Kasumi-1 (cell line): ENCODE data around the gene OR11G2.
A peak's percentile ranks its signal among the peaks of the same experiment; 100 is the strongest.
"Not testable (repeated sequence)": the region's sequence is repeated elsewhere in the genome, so short reads cannot be mapped to it uniquely, and the experiment has no call there.

Experiments
- DNase-seq, 2 experiments: peaks; one replicate each; lab custom pipeline; 2025; lab: John Stamatoyannopoulos, UW

Gene OR11G2

DNA sequence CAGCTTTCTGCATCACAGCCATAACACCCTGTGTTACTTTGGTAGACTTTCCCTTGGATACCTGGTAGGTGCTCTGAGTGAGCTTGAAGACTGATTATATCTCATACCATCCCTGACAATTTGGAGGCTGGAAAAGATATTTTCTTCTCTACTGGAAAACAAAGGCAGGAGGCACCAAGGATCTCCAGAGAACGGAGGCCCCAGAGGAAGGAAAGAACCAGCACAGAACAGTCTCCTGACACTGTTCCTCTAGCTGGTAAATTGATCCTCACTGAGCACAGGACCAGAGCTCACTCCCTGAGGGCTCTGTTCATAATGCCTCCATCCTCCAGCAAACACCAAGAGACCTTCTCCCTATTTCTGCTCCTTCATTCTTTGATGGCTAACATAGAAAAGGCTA lies at the start of gene OR11G2:
TSS of gene OR11G2 (plus strand) at position 301 of the 400 bp plus-strand sequence. CDS start 6,542 bp downstream, outside the sequence.
- no peak for DNase-seq

DNA sequence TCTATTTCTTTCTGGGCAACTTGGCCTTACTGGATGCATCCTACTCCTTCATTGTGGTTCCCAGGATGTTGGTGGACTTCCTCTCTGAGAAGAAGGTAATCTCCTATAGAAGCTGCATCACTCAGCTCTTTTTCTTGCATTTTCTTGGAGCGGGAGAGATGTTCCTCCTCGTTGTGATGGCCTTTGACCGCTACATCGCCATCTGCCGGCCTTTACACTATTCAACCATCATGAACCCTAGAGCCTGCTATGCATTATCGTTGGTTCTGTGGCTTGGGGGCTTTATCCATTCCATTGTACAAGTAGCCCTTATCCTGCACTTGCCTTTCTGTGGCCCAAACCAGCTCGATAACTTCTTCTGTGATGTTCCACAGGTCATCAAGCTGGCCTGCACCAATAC lies 46.8 kb upstream of the OR11G2 start:
- DNase-seq: no peak

DNA sequence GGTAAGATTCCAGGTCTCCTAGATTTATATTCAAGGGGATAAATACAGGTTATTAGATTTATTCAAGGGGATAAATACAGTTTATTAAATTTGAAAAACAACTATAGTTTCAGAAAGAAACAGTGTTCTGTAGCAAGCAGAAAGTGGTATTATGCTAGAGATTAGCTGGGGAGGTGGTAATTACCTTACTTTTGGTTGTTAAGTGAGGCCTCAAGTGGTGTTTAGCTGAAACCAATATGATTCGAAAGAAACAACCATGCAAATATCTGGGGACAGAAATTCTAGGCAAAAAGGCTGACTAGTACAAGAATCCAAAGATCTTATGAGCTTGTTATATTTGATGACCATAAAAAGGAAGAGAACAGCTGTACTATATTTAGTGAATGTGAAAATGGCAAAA lies 45.9 kb upstream of the OR11G2 start:
- DNase-seq: no peak

GRCh38 chr14:20164462-20164861 lies 26.2 kb upstream of the OR11G2 start:
- DNase-seq: no peak

DNA sequence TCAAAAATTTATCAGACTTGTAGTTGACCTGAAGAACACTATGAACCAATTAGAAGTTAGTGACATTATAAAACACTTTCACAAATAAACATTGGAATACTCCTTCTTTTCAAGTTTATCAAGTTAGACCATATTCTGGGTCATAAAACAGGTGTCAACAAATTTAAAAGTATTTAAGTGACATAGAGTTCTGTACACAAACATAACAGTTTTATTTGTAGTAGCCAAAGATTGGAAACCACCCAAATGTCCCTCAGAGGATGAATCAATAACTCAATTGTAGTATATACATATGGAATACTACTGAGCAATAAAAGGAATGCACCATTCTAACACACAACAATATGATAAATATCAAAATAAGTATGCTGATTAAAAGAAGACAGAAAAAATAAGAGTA lies 23.6 kb upstream of the OR11G2 start:
- DNase-seq: no peak

DNA sequence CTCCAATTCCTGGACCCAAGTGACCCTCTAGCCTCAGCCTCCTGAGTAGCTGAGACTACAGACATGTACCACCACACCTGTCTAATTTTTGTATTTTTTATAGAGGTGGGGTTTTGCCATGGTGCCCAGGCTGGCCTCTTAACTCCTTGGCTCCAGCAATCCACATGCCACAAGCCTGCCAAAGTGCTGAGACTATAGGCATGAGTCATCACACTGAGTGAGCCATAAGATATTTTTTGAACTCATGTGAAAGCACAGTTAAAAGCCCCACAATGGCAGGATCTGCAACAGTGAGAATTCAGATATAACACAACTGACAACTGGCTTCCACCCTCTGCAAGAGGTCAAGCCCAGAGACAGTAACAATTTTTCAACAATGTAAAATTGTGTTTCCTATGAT lies 20.8 kb upstream of the OR11G2 start:
- DNase-seq: not testable (repeated sequence)

- not testable (repeated sequence) for DNase-seq
Measured at GRCh38 chr14:20174205-20174604, 16.5 kb upstream of the OR11G2 start.

GRCh38 chr14:20176330-20176729 lies 14.4 kb upstream of the OR11G2 start:
- no peak for DNase-seq

- DNase-seq: no peak
Measured at GRCh38 chr14:20177433-20177974, 13.2 kb upstream of the OR11G2 start.

GRCh38 chr14:20179218-20179617 lies 11.5 kb upstream of the OR11G2 start:
- DNase-seq: peak; percentile 38 to 66

DNA sequence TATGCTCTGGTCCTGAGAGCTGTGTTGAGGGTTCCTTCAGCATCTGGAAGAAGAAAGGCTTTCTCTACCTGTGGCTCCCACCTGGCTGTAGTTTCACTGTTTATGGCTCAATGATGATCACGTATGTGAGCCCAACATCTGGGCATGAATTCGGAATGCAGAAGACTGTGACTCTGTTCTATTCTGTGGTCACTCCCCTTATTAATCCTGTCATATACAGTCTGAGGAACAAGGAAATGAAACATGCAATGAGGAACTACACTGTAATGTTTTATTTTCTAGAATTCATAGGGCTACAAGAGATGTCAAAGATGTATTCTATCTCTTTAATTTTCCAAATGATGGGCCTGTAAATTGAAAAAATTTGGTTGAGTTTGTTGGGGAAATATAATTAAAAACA lies 10.8 kb upstream of the OR11G2 start:
- DNase-seq: no peak

GRCh38 chr14:20180486-20180885 lies 10.2 kb upstream of the OR11G2 start:
- DNase-seq: no peak

GRCh38 chr14:20184181-20184580 lies 6.5 kb upstream of the OR11G2 start:
- no peak for DNase-seq

DNA sequence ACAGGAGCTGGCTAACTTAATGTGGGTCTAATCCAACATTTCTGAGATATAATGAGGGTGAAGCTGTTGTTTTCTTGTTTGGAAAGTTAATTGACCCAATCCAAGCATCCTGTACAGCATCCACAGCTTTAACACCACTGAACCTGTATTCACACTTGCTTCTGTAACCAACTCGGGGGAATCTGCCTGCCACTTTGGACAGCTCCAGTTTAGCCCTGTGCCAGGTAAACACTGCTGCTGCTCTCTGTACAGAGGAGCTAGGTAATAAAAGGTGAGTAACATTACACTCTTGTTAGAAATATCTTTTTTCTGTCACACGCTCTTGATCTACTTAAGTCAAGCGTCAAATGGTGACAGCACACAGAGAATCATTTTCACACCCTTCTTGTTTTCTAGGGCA lies 700 bp downstream of the OR11G2 start:
- DNase-seq: no peak

DNA sequence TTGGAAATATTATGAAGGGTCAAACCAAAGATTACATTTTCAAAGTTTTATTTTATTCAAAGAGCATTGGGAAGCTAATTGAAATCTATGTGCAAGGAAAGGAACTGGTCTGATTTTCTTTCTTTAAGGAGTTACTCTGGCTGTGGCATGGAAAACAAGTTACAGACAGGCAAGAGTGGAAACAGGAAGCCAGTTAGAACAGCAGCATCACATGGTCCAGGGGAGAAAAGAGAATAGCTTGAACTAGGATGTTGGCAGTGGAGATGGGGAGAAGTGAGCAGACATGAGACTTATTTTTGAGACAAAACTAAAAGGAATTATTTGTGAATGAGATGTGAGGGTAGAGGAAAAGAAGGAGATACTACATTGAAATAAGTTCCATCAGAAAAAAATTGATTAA lies 3.4 kb downstream of the OR11G2 start:
- DNase-seq: no peak

DNA sequence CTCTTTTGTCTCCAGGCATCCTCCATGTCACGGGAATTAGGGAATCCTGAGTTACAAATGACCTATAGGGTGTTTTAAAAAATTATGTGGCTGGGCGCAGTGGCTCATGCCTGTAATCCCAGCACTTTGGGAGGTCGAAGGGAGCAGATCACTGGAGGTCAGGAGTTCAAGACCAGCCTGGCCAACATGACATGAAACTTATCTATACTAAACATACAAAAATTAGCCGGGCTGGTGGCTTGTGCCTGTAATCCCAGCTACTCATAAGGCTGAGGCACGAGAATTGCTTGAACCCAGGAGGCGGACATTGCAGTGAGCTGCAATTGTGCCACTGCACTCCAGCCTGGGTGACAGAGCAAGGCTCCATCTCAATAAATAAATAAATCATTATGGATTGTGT lies 4.5 kb downstream of the OR11G2 start:
- DNase-seq: not testable (repeated sequence)

GRCh38 chr14:20195911-20196310 lies 5.2 kb downstream of the OR11G2 start:
- DNase-seq: peak in 1 of 2 experiments; percentile 23

DNA sequence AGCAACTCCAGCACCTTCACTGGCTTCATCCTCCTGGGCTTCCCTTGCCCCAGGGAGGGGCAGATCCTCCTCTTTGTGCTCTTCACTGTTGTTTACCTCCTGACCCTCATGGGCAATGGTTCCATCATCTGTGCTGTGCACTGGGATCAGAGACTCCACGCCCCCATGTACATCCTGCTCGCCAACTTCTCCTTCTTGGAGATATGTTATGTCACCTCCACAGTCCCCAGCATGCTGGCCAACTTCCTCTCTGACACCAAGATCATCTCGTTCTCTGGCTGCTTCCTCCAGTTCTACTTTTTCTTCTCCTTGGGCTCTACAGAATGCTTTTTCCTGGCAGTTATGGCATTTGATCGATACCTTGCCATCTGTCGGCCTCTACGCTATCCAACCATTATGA lies 6.8 kb downstream of the OR11G2 start:
- peak; percentile 16 to 29 for DNase-seq

DNA sequence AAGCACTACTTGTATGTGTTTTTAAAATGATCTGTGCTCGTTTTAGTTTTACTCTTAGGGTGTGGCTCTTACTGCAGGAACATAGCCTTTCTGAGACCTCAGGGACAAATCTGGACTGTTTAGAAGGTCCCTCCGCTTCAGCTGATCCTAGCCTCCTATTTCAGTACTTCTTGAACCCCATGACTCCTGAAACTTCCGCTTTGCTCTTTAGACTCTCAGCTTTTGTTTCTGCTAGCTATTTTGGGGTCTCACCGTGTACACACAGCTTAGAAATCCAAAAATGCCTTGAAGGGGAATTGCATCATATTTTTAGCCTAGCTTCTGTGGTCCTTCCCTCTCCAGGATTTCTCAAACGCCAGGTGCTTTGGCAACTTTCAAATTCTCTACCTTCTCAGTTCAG lies 8.3 kb downstream of the OR11G2 start:
- no peak for DNase-seq

DNA sequence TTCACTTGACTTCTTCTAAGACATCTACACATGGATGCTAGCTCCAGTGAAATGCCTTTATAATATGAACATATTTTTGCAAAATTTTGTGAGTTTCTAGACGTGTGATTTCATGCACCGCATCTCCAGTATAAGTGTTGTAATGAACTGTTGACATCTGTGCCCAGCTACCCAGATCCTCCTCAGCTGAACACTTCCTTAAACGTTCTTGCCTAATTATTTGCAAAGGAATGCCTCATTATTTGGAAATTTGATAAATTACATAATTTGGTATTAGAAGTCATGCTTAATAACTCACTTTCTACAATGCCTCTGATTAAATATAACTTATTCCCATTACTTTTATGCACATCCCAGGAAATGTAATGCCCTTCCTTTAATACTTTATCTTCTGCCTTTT lies 14.0 kb downstream of the OR11G2 start:
- no peak for DNase-seq

- DNase-seq: no peak
Measured at GRCh38 chr14:20209595-20209994, 18.9 kb downstream of the OR11G2 start.

GRCh38 chr14:20212406-20212805 lies 21.7 kb downstream of the OR11G2 start:
- DNase-seq: not testable (repeated sequence)

DNA sequence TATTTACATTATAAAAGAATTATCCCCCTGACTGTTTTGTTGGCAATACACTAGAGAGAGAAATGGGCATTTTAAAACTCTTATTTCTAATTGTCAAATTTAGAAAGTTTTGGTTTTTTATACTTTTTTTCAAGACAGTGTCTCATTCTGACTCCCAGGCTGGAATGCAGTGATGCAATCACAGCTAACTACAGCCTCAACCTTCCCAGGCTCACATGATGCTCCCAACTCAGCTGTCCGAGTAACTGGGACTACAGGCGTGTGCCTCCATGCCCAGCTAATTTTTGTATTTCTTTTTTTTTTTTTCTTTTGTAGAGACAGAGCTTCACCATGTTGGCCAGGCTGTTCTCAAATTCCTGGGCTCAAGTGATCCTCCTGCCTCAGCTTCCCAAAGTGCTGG lies 24.5 kb downstream of the OR11G2 start:
- DNase-seq: no peak

- no peak for DNase-seq
Measured at GRCh38 chr14:20219033-20219432, 28.3 kb downstream of the OR11G2 start.

DNA sequence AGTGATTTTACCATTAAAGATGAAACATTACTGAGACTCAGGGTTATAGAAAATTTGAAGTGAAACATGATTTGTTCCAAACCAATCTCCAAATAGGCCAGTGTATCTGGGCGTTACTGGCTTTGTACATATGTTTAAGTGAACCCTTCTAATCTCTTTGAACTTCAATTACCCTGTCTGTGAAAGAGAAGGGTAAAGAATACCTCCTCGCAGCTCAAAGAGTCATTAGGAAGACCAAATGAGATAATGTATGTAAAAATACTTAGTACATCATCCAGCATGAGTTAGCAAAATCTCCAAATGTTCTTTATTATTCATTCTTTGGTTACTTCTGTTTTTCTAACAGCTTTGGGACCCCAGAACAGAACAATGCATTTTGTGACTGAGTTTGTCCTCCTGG lies 32.7 kb downstream of the OR11G2 start, which contains the start of gene OR11H6:
TSS of gene OR11H6 (plus strand) at position 301 of the 400 bp plus-strand sequence. CDS start at position 301, 0 bp downstream.
- no peak for DNase-seq
